Activated CD8-positive, alpha-beta memory T cell treated with anti-CD3 and anti-CD28 coated beads, Interleukin-2, amount 50 U/mL, for 24 hours (primary cell): Measurements from ENCODE around the gene CASP2.
A peak's percentile ranks its signal among the peaks of the same experiment; 100 is the strongest.

ENCODE experiments used
- DNase-seq: peaks from one replicate; pipeline ENCODE4 v3.0.0-alpha.2; 2020; ENCODE audit errors: extremely low read depth

CASP2 gene

GRCh38 chr7:143287935-143288826 lies at the start of gene CASP2:
Gene CASP2, plus strand, starts transcription at chr7:143288351. Its CDS starts 105 bp downstream, at chr7:143288456.
- DNase-seq, result peak; percentile 95

- DNase-seq, result no peak
These were observed 48.3 kb upstream of the CASP2 start for GRCh38 chr7:143239813-143240212.

- peak; percentile 27 for DNase-seq
These were observed 47.6 kb upstream of the CASP2 start for GRCh38 chr7:143240291-143241168.

GRCh38 chr7:143242306-143242705 lies 45.8 kb upstream of the CASP2 start:
- no peak for DNase-seq

GRCh38 chr7:143243111-143243510 lies 45.0 kb upstream of the CASP2 start:
- no peak for DNase-seq

- DNase-seq, result no peak
These were observed 44.5 kb upstream of the CASP2 start for GRCh38 chr7:143243614-143244013.

- DNase-seq, result no peak
These were observed 43.8 kb upstream of the CASP2 start for GRCh38 chr7:143244321-143244720.

GRCh38 chr7:143245123-143245522 lies 43.0 kb upstream of the CASP2 start:
- DNase-seq, result no peak

GRCh38 chr7:143247372-143247771 lies 40.8 kb upstream of the CASP2 start:
- DNase-seq, result no peak

- DNase-seq, result no peak
These were observed 39.3 kb upstream of the CASP2 start for GRCh38 chr7:143248761-143249354.

- DNase-seq, result no peak
These were observed 38.0 kb upstream of the CASP2 start for GRCh38 chr7:143250199-143250598.

- DNase-seq, result no peak
These were observed 37.3 kb upstream of the CASP2 start for GRCh38 chr7:143250822-143251221.

GRCh38 chr7:143252006-143252405 lies 36.1 kb upstream of the CASP2 start:
- DNase-seq, result no peak

- DNase-seq, result no peak
These were observed 32.6 kb upstream of the CASP2 start for GRCh38 chr7:143255564-143255963.

- DNase-seq, result no peak
These were observed 31.8 kb upstream of the CASP2 start for GRCh38 chr7:143256325-143256724.

GRCh38 chr7:143256932-143257331 lies 31.2 kb upstream of the CASP2 start:
- DNase-seq, result no peak

- no peak for DNase-seq
These were observed 30.6 kb upstream of the CASP2 start for GRCh38 chr7:143257501-143257900.

- DNase-seq, result no peak
These were observed 29.3 kb upstream of the CASP2 start for GRCh38 chr7:143258831-143259230.

- DNase-seq, result no peak
These were observed 28.4 kb upstream of the CASP2 start for GRCh38 chr7:143259765-143260164.

- no peak for DNase-seq
These were observed 26.2 kb upstream of the CASP2 start for GRCh38 chr7:143261901-143262300.

- peak; percentile 69 for DNase-seq
These were observed 24.6 kb upstream of the CASP2 start, which contains the start of gene GSTK1 for GRCh38 chr7:143263266-143264195. Gene GSTK1, plus strand, starts transcription at chr7:143263441. Its CDS starts 73 bp downstream, at chr7:143263514.
